ENCODE data around the gene SFN. TPM values are rescaled to one million over a fixed set of nuclear protein-coding genes. Genes with fewer than 3 reads are reported as not detected.

Gene SFN
- polyA plus RNA-seq, 1 experiment = 0.10 TPM

- POLR2A ChIA-PET = no interaction called here
- Histone ChIP-seq H3K27ac (ENCODE audit: low read depth, low read length) (no peak overlapping the region), H3K27me3 (ENCODE audit: control insufficient read depth, insufficient read depth, low read length) (no peaks in the 10 kb centered on the region), H3K9me3 (ENCODE audit: control insufficient read depth, insufficient read depth, low read length) (no peaks in the 10 kb centered on the region), H3K4me3 (ENCODE audit: low read depth, low read length) (no peak overlapping the region)
- TF ChIP-seq CTCF (IDR thresholded peaks at IDR 0.05; ENCODE audit: low read depth, low read length) = no peak
- CTCF ChIA-PET = interaction anchor here (1.6 kb wide), 1 partner anchor 10 kb away, joined by 3 read pairs; no protein-coding TSS in a partner anchor
- DNase-seq (ENCODE audit: low read depth, low spot score) = no peak
These were observed 34.4 kb downstream of the SFN start for GRCh38 chr1:26897351-26897750.

GRCh38 chr1:26900001-26900814 is 37.3 kb downstream of the SFN start, which contains the start of gene GPATCH3:
TSS of gene GPATCH3 (minus strand) at chr1:26900467. CDS start at chr1:26900442, 25 bp downstream.
- H3K9me3 ChIP-seq (ENCODE audit: control insufficient read depth, insufficient read depth, low read length) = no peaks in the 10 kb centered on the region
- peak; percentile 88 for DNase-seq (ENCODE audit: low read depth, low spot score)
- no peaks in the 10 kb centered on the region for H3K27me3 ChIP-seq (ENCODE audit: control insufficient read depth, insufficient read depth, low read length)
- H3K4me3 ChIP-seq (ENCODE audit: low read depth, low read length) = peak within 1 kb of the TSS; percentile 95
- TF ChIP-seq CTCF (IDR thresholded peaks at IDR 0.05; ENCODE audit: low read depth, low read length) = no peak
- POLR2A ChIA-PET = interaction anchor here (0.5 to 2.8 kb wide), 10 partner anchors 10 to 531 kb away, joined by 3 to 24 read pairs (median 4); partner anchors contain the start of gene GPN2
- H3K27ac ChIP-seq (ENCODE audit: low read depth, low read length) = peak within 1 kb of the TSS; percentile 85
- CTCF ChIA-PET = interaction anchor here (0.7 to 1.5 kb wide), 3 partner anchors 8 to 300 kb away, joined by 3 read pairs; no protein-coding TSS in a partner anchor

GRCh38 chr1:26900815-26901511 is 38.0 kb downstream of the SFN start:
- POLR2A ChIA-PET = interaction anchor here (0.6 to 2.8 kb wide), 9 partner anchors 9 to 366 kb away, joined by 3 to 24 read pairs (median 4); partner anchors contain the start of gene GPN2
- Histone ChIP-seq H3K27me3 (ENCODE audit: control insufficient read depth, insufficient read depth, low read length) (no peaks in the 10 kb centered on the region), H3K4me3 (ENCODE audit: low read depth, low read length) (peak overlapping the region; percentile 95), H3K9me3 (ENCODE audit: control insufficient read depth, insufficient read depth, low read length) (no peaks in the 10 kb centered on the region), H3K27ac (ENCODE audit: low read depth, low read length) (peak overlapping the region; percentile 21)
- DNase-seq (ENCODE audit: low read depth, low spot score) = no peak
- CTCF ChIA-PET = interaction anchor here (0.7 to 1.5 kb wide), 2 partner anchors 9 to 97 kb away, joined by 3 read pairs; no protein-coding TSS in a partner anchor
- no peak for TF ChIP-seq CTCF (IDR thresholded peaks at IDR 0.05; ENCODE audit: low read depth, low read length)

GRCh38 chr1:26907071-26907917 is 44.3 kb downstream of the SFN start:
- Histone ChIP-seq H3K9me3 (ENCODE audit: control insufficient read depth, insufficient read depth, low read length) (no peaks in the 10 kb centered on the region), H3K27ac (ENCODE audit: low read depth, low read length) (no peak overlapping the region), H3K4me3 (ENCODE audit: low read depth, low read length) (no peak overlapping the region), H3K27me3 (ENCODE audit: control insufficient read depth, insufficient read depth, low read length) (peaks cover 6% of the 10 kb centered on the region)
- TF ChIP-seq CTCF (IDR thresholded peaks at IDR 0.05; ENCODE audit: low read depth, low read length) = no peak
- no peak for DNase-seq (ENCODE audit: low read depth, low spot score)
- POLR2A ChIA-PET = no interaction called here
- CTCF ChIA-PET = no interaction called here
